Dendritic cell treated with granulocyte-macrophage colony-stimulating factor and Interleukin-4, amounts not matched to agents 40 ng/mL and 50 ng/mL, for 4 days (primary cell): ENCODE measurements around the gene DEPDC5.

Source experiments
- H3K27ac Mint-ChIP-seq: one replicate; pipeline ENCODE4 v1.8.0; 2022; ENCODE audit warnings: mild to moderate bottlenecking, mixed read lengths
- H3K27me3 Mint-ChIP-seq: one replicate; pipeline ENCODE4 v1.8.0; 2022; ENCODE audit warnings: mild to moderate bottlenecking, mixed read lengths
- H3K36me3 Mint-ChIP-seq: one replicate; pipeline ENCODE4 v1.8.0; 2022; ENCODE audit warnings: low read depth, mixed read lengths
- H3K4me1 Mint-ChIP-seq: one replicate; pipeline ENCODE4 v1.8.0; 2022; ENCODE audit warnings: low read depth, mixed read lengths
- H3K4me3 Mint-ChIP-seq: one replicate; pipeline ENCODE4 v1.8.0; 2022; ENCODE audit warnings: mild to moderate bottlenecking, moderate library complexity, mixed read lengths
- H3K9me3 Mint-ChIP-seq: one replicate; pipeline ENCODE4 v1.8.0; 2022; ENCODE audit warnings: mixed read lengths
- intact Hi-C: fragments of 100-400 bp; cut with micrococcal nuclease; formaldehyde crosslinking; loops from one replicate; pipeline ENCODE4 v1.15.0; 2022

The DEPDC5 gene

GRCh38 chr22:31866918-31867317, 113.1 kb downstream of the DEPDC5 start:
- Mint-ChIP-seq H3K36me3 (peaks cover 62% of the 10 kb centered on the region), H3K27ac (no peak overlapping the region), H3K27me3 (no peaks in the 10 kb centered on the region), H3K4me1 (peaks cover 26% of the 10 kb centered on the region), H3K4me3 (no peak overlapping the region), H3K9me3 (no peaks in the 10 kb centered on the region)
- intact Hi-C loops: no loop called here

DNA sequence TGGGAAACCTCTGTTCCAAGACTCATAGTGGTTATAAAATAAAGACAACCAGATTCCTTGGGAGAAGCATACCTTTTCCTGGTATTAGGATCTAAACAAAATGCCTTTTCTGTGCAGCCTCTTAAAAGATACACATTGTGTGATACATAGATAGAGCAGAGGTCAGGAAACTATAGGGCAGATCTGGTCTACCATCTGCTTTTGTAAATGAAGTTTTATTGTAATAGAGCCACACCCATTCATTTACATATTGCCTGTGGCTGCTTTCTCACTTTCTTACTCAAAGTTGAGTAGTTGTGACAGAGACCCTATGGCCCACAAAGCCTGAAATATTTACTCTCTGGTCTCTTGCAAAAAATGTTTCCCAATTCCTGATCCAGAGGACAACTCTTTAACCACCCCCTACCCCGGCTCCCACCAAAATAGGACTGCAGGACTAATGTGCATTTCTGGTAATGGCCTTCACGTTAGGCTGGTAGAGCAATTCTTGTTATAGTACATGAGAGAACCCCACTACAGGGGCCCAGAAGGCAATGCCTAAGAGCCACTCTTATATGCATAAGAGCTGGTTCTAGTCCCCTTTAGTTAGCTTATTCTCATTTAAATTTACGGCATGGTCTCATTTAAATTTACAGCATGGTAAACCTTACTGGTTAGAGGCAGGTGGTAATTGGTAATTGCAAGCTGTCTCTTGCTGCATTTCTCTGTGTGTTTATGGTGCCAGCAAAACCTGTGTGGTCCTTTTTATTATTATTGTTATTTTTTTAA, 113.8 kb downstream of the DEPDC5 start:
- Mint-ChIP-seq H3K4me3 (no peak overlapping the region), H3K27me3 (no peaks in the 10 kb centered on the region), H3K27ac (no peak overlapping the region), H3K9me3 (no peaks in the 10 kb centered on the region), H3K36me3 (peaks cover 68% of the 10 kb centered on the region), H3K4me1 (peaks cover 32% of the 10 kb centered on the region)
- intact Hi-C loops: no loop called here

GRCh38 chr22:31869739-31870138, 115.9 kb downstream of the DEPDC5 start:
- peaks cover 44% of the 10 kb centered on the region for H3K4me1 Mint-ChIP-seq
- H3K27ac Mint-ChIP-seq: peak overlapping the region; percentile 11
- H3K36me3 Mint-ChIP-seq: peaks cover 89% of the 10 kb centered on the region
- H3K4me3 Mint-ChIP-seq: no peak overlapping the region
- H3K27me3 Mint-ChIP-seq: no peaks in the 10 kb centered on the region
- H3K9me3 Mint-ChIP-seq: no peaks in the 10 kb centered on the region
- intact Hi-C loops: loop anchor here (5.0 kb wide), 1 partner anchor 78 kb away; no protein-coding TSS in a partner anchor

GRCh38 chr22:31870890-31871289, 117.1 kb downstream of the DEPDC5 start:
- no peak overlapping the region for H3K27ac Mint-ChIP-seq
- no peaks in the 10 kb centered on the region for H3K9me3 Mint-ChIP-seq
- no peak overlapping the region for H3K4me3 Mint-ChIP-seq
- H3K27me3 Mint-ChIP-seq: no peaks in the 10 kb centered on the region
- intact Hi-C loops: loop anchor here (5.0 kb wide), 1 partner anchor 76 kb away; no protein-coding TSS in a partner anchor
- peaks cover 44% of the 10 kb centered on the region for H3K4me1 Mint-ChIP-seq
- H3K36me3 Mint-ChIP-seq: peaks cover 90% of the 10 kb centered on the region

DNA sequence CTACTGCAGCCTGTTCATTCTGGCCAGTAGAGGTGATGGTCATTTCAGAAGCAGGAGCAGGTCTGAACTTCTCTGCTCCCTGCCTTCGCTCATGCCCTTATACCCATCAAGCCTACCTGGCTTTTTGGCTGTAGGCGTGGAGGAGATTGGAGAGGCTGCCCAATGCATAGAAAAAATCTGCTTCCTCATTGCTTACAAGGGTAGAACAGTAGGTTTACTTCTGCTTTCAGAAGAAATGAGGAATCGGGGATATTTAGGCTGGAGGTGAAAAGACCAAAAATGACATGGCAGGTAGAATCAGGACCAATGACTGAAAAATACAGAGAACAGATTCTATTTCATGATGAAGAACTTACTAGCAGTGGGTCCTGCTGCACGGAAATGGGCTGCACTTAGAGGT, 117.7 kb downstream of the DEPDC5 start:
- Mint-ChIP-seq H3K27me3 (no peaks in the 10 kb centered on the region), H3K4me3 (no peak overlapping the region), H3K27ac (no peak overlapping the region), H3K36me3 (peaks cover 90% of the 10 kb centered on the region), H3K9me3 (no peaks in the 10 kb centered on the region), H3K4me1 (peaks cover 44% of the 10 kb centered on the region)
- intact Hi-C loops: loop anchor here (5.0 kb wide), 1 partner anchor 76 kb away; no protein-coding TSS in a partner anchor

DNA sequence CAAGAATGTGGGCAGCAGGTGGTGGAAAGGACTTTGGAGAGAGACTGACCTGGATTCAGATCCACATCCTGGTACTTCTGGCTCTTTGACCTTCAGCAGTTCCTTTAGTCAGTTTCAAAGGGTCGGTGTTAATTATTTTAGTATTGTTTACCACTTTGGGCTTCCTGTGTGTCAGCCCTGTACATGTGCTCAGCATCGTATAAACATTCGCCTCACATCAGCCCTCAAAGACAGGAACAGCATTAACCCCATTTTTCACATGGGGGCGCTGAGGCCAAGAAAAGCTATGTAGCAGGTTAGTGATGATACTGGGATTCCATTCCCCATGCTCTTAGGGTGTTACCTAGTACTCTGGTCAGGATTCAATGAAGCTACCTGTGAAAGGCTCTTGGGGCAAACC, 118.4 kb downstream of the DEPDC5 start:
- no peak overlapping the region for H3K4me3 Mint-ChIP-seq
- H3K9me3 Mint-ChIP-seq: no peaks in the 10 kb centered on the region
- H3K27me3 Mint-ChIP-seq: no peaks in the 10 kb centered on the region
- peaks cover 89% of the 10 kb centered on the region for H3K36me3 Mint-ChIP-seq
- H3K27ac Mint-ChIP-seq: no peak overlapping the region
- intact Hi-C loops: loop anchor here (5.0 kb wide), 1 partner anchor 75 kb away; no protein-coding TSS in a partner anchor
- H3K4me1 Mint-ChIP-seq: peaks cover 44% of the 10 kb centered on the region

DNA sequence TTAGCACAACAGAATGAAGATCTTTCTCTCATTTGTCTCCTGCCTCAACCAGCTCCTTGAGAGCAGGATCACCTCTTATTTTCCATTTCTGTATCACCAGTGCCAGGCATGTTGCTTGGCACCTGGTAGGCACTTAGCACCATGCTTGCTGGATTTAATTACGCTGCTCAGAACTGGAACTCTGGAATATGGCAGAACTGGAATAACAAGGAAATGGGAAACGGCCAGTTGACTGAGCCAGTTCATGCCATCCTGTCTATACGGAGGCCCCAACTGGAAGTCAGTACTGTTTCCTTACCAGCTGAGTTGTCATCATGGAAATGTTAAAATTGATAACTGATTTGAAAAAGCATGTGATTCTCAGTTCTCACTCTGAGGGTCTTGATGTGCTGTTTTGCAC, 121.0 kb downstream of the DEPDC5 start:
- intact Hi-C loops: loop anchor here (5.0 kb wide), 1 partner anchor 72 kb away; no protein-coding TSS in a partner anchor
- H3K27ac Mint-ChIP-seq: no peak overlapping the region
- peaks cover 91% of the 10 kb centered on the region for H3K36me3 Mint-ChIP-seq
- H3K27me3 Mint-ChIP-seq: no peaks in the 10 kb centered on the region
- H3K9me3 Mint-ChIP-seq: no peaks in the 10 kb centered on the region
- peaks cover 45% of the 10 kb centered on the region for H3K4me1 Mint-ChIP-seq
- no peak overlapping the region for H3K4me3 Mint-ChIP-seq

GRCh38 chr22:31876156-31876920, 122.5 kb downstream of the DEPDC5 start:
- Mint-ChIP-seq H3K4me3 (no peak overlapping the region), H3K27ac (no peak overlapping the region), H3K4me1 (peaks cover 35% of the 10 kb centered on the region), H3K9me3 (no peaks in the 10 kb centered on the region), H3K27me3 (no peaks in the 10 kb centered on the region), H3K36me3 (peaks cover 86% of the 10 kb centered on the region)
- intact Hi-C loops: no loop called here

GRCh38 chr22:31879585-31879984, 125.8 kb downstream of the DEPDC5 start:
- Mint-ChIP-seq H3K27me3 (no peaks in the 10 kb centered on the region), H3K4me3 (no peak overlapping the region), H3K27ac (no peak overlapping the region), H3K4me1 (peaks cover 11% of the 10 kb centered on the region), H3K9me3 (no peaks in the 10 kb centered on the region), H3K36me3 (peaks cover 90% of the 10 kb centered on the region)
- intact Hi-C loops: no loop called here

DNA sequence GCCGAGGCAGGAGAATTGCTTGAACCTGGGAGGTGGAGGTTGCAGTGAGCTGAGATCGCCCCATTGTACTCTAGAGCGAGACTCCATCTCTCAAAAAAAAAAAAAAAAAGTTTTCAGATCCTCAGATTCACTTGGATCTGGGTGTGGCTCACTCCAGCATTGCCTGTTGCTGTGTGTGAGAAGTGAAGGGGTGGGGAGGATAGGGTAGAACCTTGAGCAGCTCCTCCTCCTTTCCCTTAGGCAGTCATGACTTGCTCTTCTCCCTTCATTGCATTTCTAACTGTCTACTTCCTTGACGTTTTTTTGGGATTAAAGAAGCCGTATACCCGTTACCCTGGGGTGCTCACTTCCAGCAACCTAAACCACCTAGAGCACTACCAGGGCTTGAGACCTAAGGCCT, 127.4 kb downstream of the DEPDC5 start:
- Mint-ChIP-seq H3K4me1 (peaks cover 11% of the 10 kb centered on the region), H3K4me3 (no peak overlapping the region), H3K27ac (no peak overlapping the region), H3K27me3 (no peaks in the 10 kb centered on the region), H3K36me3 (peaks cover 91% of the 10 kb centered on the region), H3K9me3 (no peaks in the 10 kb centered on the region)
- intact Hi-C loops: no loop called here

DNA sequence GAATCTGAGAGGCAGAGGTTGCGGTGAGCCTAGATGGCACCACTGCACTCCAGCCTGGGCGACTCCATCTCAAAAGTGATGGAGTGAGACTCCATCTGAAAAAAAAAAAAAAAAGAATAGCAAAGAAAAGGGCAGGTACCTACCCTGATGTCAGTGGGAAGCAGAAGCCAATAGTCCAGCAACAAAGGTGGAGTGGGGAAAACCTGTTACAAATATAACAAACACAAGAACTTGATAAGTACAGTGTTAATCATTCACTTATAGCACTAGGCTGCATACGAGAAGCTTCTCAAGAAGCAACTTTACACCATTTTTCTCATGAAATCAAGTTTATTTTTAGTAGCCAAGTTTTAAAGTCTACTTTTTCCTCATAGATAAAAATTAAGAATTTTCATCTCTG, 128.0 kb downstream of the DEPDC5 start:
- intact Hi-C loops: no loop called here
- H3K27me3 Mint-ChIP-seq: no peaks in the 10 kb centered on the region
- no peaks in the 10 kb centered on the region for H3K9me3 Mint-ChIP-seq
- peaks cover 11% of the 10 kb centered on the region for H3K4me1 Mint-ChIP-seq
- H3K36me3 Mint-ChIP-seq: peaks cover 88% of the 10 kb centered on the region
- no peak overlapping the region for H3K4me3 Mint-ChIP-seq
- no peak overlapping the region for H3K27ac Mint-ChIP-seq

- H3K36me3 Mint-ChIP-seq: peaks cover 90% of the 10 kb centered on the region
- intact Hi-C loops: no loop called here
- H3K27me3 Mint-ChIP-seq: no peaks in the 10 kb centered on the region
- H3K9me3 Mint-ChIP-seq: no peaks in the 10 kb centered on the region
- no peak overlapping the region for H3K27ac Mint-ChIP-seq
- no peak overlapping the region for H3K4me3 Mint-ChIP-seq
- peaks cover 11% of the 10 kb centered on the region for H3K4me1 Mint-ChIP-seq
Measured at GRCh38 chr22:31882971-31883370, 129.2 kb downstream of the DEPDC5 start.

- Mint-ChIP-seq H3K4me1 (peaks cover 11% of the 10 kb centered on the region), H3K9me3 (no peaks in the 10 kb centered on the region), H3K4me3 (no peak overlapping the region), H3K36me3 (peaks cover 92% of the 10 kb centered on the region), H3K27ac (no peak overlapping the region), H3K27me3 (no peaks in the 10 kb centered on the region)
- intact Hi-C loops: no loop called here
Measured at GRCh38 chr22:31883989-31884388, 130.2 kb downstream of the DEPDC5 start.

- intact Hi-C loops: no loop called here
- Mint-ChIP-seq H3K4me3 (no peak overlapping the region), H3K9me3 (no peaks in the 10 kb centered on the region), H3K27me3 (no peaks in the 10 kb centered on the region), H3K36me3 (peaks cover 85% of the 10 kb centered on the region), H3K4me1 (no peaks in the 10 kb centered on the region), H3K27ac (no peak overlapping the region)
Measured at GRCh38 chr22:31891366-31892079, 137.7 kb downstream of the DEPDC5 start.
